IPS-18c (cell line): Measurements from ENCODE around the gene CACNA1G.
A peak's percentile ranks its signal among the peaks of the same experiment; 100 is the strongest.

Experiments
- H3K4me3 ChIP-seq: 2 replicates; pipeline ENCODE4 v1.7.0; 2013; ENCODE audit warnings: low read depth, mild to moderate bottlenecking, low read length, moderate library complexity; ENCODE audit not compliant: insufficient read depth
- H3K9me3 ChIP-seq: one replicate; pipeline ENCODE4 v1.6.1; 2013; ENCODE audit warnings: mild to moderate bottlenecking, low read length, moderate library complexity; ENCODE audit not compliant: control insufficient read depth, insufficient read depth

The CACNA1G gene

GRCh38 chr17:50529849-50530248 is 30.7 kb upstream of the CACNA1G start:
- no peaks in the 10 kb centered on the region for H3K9me3 ChIP-seq
- no peak overlapping the region for H3K4me3 ChIP-seq

DNA sequence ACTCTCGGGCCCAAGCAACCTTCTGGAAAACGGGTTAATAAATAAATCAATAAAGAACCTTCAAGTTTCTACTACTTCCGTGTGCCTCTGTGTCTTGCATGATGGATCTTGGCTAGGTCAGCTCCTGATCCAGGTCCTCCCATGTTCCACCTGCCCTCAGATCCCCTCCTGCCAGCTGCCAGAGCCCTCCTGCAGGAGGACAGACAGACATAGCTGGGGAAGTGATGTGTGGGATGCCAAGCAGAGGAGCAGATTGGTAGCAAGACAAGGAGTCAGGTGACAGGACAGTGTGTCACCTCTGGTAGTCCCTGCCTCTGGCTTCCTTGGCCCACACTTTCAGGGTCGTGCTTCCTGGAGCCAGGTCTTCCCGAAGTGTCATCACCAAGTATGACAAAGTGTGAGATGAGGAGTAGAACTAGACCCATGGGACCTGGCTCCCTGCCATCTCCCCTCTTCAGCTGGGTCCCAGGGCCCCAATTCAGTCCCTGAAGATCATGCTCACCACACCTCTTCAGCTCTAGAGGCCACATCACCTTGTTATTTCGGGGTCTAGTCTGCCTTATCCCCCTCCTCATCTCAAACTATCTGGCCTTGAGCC is 29.0 kb upstream of the CACNA1G start:
- no peaks in the 10 kb centered on the region for H3K9me3 ChIP-seq
- H3K4me3 ChIP-seq, result no peak overlapping the region

DNA sequence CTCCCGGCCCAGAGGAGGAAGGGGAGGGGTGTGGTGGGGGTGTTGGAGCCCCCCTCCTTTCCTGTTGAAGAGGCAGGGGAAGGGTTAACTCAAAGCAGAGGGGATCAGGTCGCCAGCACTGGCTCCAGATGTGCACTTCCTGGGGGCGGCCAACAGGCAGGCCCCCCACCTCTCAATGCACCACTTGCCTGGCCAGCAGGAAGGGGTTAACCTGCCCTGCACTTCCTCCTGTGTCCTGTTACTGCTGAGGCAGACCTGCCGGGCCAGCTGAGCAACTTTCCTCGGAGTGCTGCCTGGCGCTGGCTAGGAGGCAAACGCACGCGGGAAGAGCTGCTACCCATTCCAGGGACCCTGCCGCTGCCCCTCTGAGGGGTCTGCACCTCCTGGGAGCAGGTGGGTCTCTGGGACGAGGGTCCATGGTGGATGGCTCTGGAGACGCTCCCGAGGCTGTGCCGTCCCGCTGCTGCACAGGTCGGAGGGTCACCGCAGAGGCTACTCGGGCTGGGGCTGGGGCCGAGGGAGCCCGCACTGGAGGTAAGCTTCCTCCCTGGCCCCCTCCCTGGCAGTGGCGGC is 28.0 kb upstream of the CACNA1G start, which contains the start of gene EPN3:
EPN3 (plus strand) TSS at position 284 of the 573 bp plus-strand sequence. CDS start 3,822 bp downstream, outside the sequence.
- Histone ChIP-seq H3K4me3 (peak within 1 kb of the TSS; percentile 71), H3K9me3 (no peaks in the 10 kb centered on the region)

DNA sequence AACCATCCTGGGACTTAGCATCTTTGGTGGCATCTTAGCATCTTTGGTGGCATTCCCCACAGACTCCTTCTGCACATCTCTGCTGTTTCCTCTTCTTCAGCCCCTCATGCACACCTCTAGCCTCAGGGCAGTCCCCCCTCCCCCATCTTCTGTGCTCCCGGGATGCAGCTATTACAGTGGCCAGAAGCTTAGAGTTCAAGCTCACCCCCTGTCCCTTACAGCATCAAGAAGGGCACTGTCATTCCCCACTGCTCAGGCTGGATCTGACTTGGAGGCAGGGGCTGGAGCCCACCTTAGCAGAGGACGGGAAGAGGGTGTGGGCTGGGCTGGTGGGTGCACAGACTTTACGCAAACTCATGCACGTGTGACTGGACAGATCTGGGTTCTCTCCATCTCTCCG is 27.3 kb upstream of the CACNA1G start:
- Histone ChIP-seq H3K9me3 (no peaks in the 10 kb centered on the region), H3K4me3 (peak overlapping the region; percentile 71)

DNA sequence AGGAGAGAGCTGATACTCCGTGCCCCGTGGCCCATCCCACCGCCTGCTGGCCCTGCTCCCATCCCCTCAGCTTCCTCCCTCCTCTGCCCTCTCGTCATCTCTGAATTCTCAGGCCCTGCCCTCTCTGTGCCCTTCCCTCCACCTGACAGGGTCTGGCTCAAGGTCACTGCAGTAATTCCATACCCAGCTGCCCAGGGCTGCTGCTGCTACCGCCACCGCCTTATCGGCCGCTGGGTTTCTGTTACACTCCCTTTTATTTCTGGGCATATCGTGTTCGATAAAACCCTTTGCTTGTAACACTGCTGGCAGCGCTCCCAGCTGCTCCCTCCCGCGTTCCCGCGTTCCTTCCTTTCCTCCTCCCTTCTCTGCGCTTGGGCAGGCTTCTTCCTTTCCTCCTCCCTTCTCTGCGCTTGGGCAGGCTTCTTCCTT is 26.8 kb upstream of the CACNA1G start:
- peak overlapping the region; percentile 71 for H3K4me3 ChIP-seq

DNA sequence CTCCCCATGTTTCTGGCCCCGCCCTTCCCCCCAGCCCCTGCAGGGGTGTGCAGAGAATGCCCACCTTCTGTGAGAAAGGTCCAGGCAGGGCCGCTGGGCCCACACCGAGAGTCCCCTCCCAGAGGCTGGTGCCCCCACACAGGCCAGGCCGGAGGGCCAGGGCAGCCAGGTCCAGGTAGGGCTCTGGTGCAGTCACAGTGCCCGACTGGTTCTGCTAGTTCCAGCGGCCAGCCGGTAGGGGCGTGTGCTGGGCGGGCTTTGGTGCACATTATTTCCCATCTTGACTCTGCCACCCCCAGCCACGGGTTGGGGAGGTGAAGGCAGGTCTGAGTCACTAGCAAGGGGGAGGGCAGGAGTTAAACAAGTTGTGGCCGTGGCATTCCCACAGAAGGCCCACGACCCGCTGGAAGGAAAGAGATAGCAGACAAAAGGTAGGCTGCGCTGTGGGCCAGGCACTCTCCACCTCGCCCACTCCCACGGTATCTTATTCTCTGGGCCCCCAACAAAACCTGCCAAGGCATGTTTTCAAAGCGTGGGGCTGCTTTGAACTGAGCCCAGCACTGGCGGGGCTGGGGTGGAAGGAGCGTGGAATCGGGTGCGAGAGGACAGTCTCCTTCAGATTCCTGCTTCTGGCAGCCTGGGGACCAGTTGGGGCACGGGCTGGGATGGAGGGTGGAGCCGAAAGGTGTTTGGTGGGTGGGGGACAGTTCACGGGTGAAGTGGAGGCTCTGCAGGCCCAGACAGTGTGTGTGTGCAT is 26.1 kb upstream of the CACNA1G start:
- Histone ChIP-seq H3K4me3 (peak overlapping the region; percentile 36), H3K9me3 (no peaks in the 10 kb centered on the region)

More for the DNA sequence above, 26.8 kb upstream of the CACNA1G start:
- H3K9me3 ChIP-seq, result no peaks in the 10 kb centered on the region

DNA sequence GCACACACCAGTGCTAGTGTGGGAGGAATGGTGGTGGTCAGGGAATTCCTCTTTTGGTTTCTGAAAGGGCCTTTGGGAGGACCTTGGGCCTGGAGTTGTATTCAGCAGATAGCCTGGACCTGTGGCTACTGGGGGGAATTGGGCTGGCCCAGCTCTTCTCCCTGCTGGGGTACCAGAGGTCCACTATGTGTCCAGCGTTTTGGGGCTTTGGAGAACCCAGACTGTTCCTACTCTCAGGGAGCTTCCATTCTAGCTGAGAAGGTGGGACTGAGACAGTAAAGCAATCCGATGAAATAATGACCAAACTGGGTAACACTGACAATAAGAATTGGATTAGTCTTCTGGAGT is 25.6 kb upstream of the CACNA1G start:
- Histone ChIP-seq H3K9me3 (no peaks in the 10 kb centered on the region), H3K4me3 (no peak overlapping the region)

DNA sequence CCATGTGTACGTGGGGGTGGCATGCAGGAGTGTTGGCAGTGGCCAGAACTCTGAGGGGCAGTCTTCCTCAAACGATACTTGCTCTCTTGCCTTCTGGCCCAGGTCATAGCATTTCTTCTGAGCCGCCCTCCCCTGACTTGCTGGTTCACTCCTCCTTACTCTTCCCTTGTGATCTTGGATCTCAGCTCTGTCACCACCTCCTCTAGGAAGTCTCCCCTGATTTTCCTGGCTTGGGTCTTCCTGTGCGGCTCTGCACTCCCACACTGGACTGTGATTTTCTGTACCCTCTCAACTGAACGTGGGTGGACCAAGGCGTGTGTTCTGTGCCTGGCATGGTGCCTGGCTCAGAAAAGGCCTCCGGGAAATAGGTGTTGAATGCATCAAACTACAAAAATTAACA is 25.1 kb upstream of the CACNA1G start:
- Histone ChIP-seq H3K4me3 (no peak overlapping the region), H3K9me3 (no peaks in the 10 kb centered on the region)

DNA sequence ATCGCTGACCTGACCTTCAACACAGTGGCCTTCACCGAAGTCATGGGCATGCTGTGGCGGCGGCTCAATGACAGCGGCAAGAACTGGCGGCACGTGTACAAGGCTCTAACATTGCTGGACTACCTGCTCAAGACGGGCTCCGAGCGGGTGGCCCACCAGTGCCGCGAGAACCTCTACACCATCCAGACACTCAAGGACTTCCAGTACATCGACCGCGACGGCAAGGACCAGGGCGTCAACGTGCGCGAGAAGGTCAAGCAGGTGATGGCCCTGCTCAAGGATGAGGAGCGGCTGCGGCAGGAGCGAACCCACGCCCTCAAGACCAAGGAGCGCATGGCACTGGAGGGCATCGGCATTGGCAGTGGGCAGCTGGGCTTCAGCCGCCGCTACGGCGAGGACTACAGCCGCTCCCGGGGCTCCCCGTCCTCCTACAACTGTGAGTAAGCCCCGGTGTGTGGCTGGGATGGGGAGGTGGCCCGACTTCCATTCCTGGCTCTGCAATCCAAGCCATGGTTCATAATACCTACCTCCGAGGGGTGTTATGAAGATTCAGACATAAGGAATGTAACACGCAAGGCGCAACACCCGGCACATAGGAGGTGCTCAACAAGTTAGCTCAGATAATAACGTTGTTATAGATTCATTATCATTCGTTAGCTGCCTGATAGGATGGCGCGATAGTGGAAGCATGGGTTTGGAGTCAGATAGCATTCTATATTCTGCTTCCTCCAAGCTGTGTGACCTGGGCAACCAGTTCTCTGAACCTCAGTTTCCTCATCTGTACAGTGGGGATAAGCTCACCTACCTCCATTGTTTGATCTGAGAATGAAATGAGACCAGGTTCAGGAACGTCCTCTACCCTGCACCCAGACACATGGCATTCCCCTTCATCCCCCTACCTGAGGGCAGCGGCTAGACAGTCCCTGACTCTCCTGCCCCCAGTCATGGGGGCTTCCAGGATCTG is 23.6 kb upstream of the CACNA1G start:
- H3K9me3 ChIP-seq, result no peaks in the 10 kb centered on the region
- no peak overlapping the region for H3K4me3 ChIP-seq

DNA sequence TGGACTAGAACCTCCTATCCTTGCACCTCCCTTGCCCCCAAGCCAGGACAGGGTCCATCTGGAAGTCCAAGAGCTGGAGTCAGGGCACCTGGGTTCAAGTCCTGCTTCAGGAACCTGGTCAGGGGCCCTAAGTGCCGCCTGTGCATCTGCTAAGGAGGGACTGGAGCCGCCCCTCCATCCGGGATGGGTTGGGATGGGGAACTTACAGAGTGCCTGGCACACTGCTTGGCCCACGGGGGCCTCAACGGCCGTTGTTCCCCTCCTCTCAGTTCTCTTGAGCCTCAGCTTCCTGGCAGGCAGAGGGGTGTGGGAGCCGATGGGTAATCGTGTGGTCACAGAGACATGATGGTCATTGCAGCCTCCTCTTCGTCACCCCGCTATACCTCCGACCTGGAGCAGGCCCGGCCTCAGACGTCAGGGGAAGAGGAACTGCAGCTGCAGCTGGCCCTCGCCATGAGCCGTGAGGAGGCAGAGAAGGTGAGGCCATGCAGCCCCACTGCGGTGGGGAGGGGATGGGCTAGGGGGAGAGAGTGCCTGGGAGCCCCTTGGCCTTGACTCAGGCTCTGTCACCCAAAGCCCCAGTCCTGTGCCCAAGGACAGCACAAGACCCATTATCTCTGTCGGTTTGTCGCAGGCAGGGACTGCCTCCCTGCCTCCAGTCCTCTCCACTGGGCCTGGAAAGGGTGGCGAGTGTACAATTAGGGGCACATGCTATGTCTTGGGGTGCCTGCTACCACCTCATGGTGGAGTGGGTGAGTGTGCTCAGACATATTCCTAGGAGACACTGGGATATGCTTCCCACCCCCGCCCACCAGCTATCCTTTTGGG is 22.6 kb upstream of the CACNA1G start:
- no peaks in the 10 kb centered on the region for H3K9me3 ChIP-seq

GRCh38 chr17:50538549-50539410 is 21.7 kb upstream of the CACNA1G start:
- H3K9me3 ChIP-seq, result no peaks in the 10 kb centered on the region
- H3K4me3 ChIP-seq, result no peak overlapping the region

More for the DNA sequence above, 22.6 kb upstream of the CACNA1G start:
- no peak overlapping the region for H3K4me3 ChIP-seq

DNA sequence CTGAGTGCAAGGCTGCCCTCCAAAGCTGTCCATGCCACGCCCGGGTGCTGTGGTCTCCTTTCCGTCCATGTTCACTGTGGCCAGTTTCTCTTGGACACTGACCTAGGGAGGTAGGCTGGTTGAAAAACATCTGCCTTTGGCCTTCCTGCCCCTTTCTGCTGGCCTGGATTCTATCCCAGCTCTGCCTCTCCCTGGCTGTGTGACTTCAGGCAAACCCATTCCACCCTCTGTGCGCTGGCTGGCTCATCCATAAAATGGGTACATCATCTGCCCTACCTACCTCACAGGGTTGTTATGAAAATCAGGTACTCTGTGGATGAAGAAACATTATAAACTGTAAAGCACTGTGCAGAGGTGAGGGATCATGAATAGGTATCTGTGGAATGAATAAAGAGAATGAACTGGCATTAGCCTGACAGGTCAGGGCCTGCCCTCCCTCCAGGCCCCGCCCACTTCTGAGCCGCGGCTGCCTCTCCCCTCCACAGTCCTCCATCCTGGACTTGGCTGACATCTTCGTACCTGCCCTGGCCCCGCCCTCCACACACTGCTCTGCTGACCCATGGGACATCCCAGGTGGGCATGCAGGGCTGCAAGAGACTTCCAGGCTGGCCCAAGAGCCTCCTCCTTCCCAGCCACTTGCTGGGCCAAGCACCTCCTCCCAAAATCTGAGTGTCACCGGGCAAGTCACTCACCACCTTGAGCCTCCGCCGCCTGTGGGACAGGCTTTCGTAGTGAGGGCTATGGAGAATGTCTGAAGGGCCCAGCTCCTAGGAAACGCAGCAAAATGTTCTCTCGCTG is 20.6 kb upstream of the CACNA1G start:
- no peaks in the 10 kb centered on the region for H3K9me3 ChIP-seq
- H3K4me3 ChIP-seq, result no peak overlapping the region

DNA sequence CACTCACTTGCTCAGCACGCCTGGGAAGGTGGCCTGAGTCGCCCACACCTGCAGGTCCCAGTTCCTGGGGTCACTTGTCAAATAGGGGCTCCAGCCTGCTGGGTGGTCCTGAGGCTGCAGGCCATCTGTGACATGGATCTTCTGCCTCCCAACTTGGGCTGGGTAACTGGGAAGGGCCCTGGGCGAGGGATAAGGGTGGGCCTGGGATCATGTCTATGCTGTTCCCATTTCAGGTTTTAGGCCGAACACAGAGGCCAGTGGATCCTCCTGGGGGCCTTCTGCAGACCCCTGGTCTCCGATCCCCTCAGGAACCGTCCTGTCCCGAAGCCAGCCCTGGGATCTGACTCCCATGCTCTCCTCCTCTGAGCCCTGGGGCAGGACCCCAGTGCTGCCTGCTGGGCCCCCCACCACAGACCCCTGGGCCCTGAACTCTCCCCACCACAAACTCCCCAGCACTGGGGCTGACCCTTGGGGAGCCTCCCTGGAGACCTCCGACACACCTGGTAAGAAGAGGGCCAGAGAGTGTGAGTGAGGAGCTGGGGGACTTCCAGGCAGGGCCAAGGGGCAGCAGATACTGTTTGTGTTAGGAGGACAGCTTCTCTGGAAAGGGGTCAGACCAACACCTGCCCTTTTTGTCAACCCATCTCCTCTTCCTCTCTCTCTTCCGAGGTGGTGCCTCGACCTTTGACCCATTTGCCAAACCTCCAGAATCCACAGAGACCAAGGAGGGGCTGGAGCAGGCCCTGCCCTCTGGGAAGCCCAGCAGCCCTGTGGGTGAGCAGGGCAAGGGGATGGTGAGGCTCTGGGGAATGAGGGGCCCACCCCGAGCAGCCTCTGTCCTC is 19.7 kb upstream of the CACNA1G start:
- H3K4me3 ChIP-seq, result no peak overlapping the region
- H3K9me3 ChIP-seq, result no peaks in the 10 kb centered on the region

DNA sequence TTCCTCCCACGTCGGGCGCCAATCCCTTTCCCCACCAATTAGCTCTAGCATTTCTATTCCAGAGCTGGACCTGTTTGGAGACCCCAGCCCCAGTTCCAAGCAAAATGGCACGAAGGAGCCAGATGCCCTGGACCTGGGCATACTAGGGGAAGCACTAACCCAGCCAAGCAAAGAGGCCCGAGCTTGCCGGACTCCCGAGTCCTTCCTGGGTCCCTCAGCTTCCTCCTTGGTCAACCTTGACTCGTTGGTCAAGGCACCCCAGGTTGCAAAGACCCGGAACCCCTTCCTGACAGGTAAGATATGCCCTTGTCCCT is 19.2 kb upstream of the CACNA1G start:
- Histone ChIP-seq H3K4me3 (peak overlapping the region; percentile 73), H3K9me3 (no peaks in the 10 kb centered on the region)
